ENCODE results near the gene CHCHD10.
"Not testable (repeated sequence)": the region's sequence is repeated elsewhere in the genome, so short reads cannot be mapped to it uniquely, and the experiment has no call there.

Gene CHCHD10

DNA sequence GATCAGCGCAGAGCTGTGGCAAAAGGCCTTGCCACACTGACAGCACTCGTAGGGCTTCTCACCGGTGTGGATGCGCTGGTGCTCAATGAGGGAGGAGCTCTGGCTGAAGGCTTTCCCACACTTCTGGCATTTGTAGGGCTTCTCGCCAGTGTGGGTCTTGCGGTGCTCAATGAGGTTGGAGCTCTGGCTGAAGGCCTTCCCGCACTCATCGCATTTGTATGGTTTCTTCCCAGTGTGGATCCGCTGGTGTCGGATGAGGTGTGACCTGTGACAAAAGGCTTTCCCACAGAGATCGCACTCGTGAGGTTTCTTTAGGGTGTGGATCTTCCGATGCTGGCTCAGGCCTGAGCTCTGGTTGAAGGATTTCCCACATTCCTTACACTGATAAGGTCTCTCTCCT lies 23.8 kb downstream of the CHCHD10 start:
- DNase-seq = no peak

DNA sequence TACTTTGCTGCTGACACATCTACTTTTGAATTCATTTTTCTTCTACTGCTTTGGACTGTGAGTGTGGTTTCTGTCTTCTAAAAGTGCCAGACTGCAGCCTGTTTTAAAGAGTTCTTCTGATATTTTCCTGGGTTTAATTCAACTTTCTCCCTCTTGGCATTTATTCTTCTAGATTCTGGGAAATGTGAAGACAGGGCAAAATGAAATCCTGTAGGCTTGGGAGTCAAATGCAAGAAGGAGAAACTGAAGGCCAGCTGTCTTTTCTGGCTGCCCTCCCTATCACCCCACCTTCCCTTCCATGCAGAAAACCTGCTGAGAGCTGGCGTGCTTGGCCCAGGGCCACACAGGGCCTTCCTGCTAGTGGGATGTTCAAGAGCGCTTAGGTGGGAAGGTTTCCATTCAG lies 24.5 kb downstream of the CHCHD10 start:
- no peak for DNase-seq

DNA sequence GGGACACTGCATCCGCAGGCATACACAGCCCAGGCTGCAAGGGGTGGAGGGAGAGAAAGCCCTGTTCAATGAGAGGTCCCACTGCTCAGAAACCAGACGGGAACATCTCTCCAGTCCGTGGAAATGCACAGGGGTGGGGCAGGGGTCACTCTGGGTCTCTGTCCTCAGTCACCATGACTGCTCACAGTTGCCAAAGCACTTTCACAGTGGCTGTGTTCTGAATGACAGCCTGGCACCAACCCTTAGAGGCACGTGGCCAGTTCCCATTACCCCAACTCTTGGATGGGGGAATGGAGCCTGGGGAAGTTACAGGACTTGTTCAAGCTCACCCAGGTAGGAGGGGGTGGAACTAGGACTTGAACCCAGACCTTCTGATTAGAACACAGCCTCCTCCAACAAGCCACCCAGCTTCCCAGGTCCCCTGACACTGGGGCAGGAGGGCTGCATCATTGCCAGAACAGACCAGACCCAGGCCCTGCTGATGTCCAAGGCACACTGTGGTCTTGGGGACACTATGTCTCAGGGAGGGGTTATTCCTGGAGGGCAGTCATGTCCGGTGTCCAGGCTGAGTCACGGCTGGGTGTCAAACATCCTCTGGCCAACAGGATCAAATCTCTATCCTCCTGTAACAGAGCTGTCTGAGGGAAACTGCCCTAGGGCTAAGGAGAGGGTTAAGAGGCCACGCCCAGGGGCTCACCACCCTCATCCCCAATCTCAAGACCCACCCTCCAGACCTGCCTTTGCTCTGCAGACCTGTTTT lies 25.1 kb downstream of the CHCHD10 start:
- DNase-seq = no peak

DNA sequence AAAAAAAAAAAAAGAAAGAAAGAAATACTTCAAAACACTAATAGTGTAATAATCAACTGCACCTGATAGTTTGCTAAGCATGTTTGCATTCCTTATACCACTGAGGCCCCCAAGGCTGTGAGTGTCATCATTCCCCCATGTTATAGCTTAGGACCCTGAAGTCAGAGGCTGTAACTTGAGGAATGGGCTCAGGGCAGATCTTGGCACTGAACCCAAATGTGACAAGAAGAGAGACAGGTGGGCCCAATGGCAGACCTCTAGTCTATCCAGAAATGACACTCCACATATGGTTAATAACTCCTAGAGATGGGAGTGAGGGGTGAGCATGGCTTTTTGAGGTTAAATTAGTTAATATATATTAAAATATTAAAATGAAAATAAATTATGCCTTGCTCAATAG lies 30.1 kb downstream of the CHCHD10 start:
- no peak for DNase-seq

DNA sequence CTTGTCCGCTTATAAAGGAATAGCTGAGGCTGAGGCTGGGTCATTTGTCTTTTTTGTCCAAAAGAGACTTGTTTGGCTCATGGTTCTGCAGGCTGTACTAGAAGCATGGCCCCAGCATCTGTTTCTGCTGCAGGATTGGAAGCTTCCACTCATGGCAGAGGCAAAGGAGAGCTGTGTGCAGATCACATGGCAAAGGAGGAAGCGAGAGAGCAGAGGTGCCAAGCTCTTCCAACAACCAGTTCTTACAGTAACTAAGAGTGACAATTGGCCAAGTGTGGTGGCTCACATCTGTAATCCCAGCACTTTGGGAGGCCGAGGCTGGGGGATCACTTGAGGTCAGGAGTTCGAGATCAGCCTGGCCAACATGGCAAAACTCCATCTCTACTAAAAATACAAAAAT lies 39.7 kb downstream of the CHCHD10 start:
- DNase-seq = not testable (repeated sequence)

DNA sequence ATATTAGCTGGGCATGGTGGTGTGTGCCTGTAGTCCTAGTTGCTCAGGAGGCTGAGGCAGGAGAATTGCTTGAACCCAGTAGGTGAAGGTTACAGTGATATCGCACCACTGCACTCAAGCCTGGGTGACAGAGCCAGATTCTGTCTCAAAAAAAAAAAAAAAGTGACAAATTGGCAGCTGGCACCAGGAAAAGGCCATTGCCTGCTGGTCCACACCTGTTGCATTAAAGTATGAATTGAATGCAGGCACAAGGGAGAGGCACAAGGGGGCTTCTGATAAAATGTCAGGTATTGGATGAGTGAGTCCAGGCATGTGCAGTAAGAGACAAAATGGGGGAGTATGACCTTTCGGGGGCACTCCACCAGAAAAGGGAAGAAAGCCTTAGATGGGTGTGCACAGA lies 45.0 kb downstream of the CHCHD10 start:
- DNase-seq = no peak

DNA sequence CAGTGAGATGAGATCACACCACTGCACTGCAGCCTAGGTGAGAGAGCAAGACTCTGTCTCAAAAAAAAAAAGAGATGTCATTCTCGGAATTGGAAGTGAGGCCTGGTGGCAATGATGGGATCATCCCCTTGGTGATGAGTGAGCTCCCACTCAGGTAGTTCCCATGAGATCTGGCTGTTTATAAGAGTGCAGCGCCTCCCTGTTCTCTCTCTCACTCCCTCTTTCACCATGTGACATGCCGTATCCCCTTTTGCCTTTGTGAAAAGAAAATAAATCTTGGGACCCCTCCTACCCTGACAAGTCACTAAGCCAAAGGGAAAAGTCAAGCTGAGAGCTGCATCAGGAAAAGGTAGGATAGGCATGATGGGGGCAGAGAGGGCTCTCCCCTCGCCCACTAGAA lies 45.6 kb downstream of the CHCHD10 start:
- DNase-seq = no peak

DNA sequence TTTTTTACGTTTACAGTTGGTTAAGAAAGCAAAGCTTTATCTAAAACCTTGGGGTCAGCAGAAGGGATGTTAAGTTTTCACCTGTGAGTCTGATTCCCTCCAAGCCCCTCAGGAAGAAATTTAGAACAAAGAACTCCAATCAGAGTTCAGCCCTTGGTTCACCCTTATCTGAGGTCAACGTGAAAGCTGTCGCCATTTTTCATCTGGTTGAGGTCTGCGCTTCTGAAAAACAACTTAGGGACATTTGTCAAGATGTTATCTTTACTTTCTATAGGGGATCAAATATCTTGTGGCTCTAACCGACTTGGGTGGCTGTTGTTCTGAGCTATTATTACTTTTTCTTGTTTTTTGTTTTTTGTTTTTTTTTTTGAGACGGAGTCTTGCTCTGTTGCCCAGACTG lies 46.9 kb downstream of the CHCHD10 start:
- no peak for DNase-seq

DNA sequence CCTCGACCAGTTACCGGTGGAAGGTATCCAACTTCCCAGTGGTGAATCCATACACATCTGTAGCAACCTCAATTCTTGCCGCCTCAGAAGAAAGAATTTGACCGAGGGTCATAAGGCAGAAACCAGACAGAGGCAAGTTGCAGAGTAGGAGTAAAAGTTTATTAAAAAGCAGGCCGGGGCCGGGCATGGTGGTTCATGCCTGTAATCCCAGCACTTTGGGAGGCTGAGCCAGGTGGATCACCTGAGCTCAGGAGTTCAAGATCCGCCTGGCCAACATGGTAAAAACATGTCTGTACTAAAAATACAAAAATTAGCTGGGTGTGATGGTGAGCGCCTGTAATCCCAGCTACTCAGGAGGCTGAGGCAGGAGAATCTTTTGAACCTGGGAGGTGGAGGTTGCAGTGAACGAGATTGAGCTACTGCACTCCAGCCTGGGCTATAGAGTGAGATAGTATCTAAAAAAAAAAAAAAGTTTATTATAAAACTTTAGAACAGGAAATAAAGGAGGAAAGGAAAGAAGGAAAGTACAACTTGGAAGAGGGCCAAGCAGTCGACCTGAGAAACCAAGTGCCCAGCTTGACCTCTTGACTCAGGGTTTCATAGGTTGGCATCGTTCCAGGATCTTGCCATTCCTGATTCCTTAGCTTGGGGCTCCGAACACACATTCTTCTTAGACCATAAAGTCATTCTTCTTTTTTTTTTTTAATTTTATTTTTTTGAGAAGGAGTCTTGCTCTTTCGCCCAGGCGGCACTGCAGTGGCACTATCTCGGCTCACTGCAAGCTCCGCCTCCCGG lies 49.2 kb downstream of the CHCHD10 start:
- DNase-seq = no peak

DNA sequence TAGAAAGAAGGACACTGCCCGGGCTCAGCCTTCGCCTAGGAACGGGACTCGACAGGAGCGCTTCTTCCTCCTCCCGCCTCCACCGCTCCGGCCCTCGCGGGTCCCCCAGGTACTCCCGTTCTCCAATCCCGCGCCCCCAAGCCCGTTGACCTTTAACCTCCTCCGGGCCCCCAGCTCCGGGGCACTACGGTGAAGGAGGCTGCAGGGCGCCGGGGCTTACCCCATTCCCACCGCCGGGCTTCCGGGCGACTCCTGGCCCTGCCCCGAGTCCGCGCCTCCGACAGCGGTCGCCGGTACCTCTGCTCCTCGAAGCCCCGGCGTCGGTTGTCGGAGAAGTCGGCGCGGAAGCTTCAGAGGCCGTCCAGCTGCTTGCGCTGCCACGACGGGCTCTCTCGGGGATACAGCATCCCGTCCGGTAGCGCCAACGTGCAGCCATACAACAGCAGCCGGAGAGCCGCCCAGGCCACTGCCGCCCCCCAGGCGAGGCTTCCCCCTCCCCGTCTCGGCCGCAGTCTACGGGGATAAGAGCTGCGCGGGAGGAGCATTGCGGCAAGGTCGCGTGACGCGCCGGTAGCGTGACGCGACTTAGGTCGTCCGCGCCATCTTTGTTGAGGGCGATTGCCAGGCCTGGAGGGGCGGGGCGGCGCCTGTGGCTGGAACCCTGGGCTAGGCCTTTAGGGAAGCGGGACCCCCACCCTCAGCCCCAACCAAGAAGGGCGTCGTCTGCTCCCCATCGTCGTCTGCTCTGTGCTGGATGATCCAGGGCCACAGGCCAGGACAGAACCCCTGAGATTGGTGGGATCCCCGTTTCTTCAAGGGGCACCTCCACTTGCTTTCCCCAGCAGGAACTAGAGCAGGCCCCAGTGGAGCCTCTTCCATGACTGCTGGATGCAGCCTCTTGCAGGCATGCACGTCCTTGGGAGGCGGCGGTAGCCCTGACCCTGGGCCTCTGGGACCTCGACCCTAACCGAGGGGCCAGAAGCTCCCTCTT lies 50.7 kb downstream of the CHCHD10 start:
- peak; percentile 82 for DNase-seq
